GM10266 (cell line): Measurements from ENCODE around the gene SLC4A5.
"Not testable (repeated sequence)": the region's sequence is repeated elsewhere in the genome, so short reads cannot be mapped to it uniquely, and the experiment has no call there.

Experiments used
- DNase-seq: peaks from one replicate; pipeline ENCODE4 v3.0.0; 2012; ENCODE audit errors: extremely low spot score
- CTCF ChIP-seq: IDR thresholded peaks from 2 replicates; pipeline ENCODE4 v1.5.1; 2012; ENCODE audit warnings: mild to moderate bottlenecking, low read depth; ENCODE audit not compliant: control insufficient read depth, insufficient read depth; ENCODE audit errors: missing control alignments

The SLC4A5 gene

GRCh38 chr2:74222300-74222650, 120.9 kb downstream of the SLC4A5 start:
- DNase-seq = no peak
- no peak for TF ChIP-seq CTCF

- DNase-seq = no peak
- TF ChIP-seq CTCF = no peak
Measured at GRCh38 chr2:74221604-74222299, 121.5 kb downstream of the SLC4A5 start.

- TF ChIP-seq CTCF = no peak
- no peak for DNase-seq
Measured at GRCh38 chr2:74221091-74221490, 122.1 kb downstream of the SLC4A5 start.

GRCh38 chr2:74219846-74220486, 123.2 kb downstream of the SLC4A5 start:
- DNase-seq = no peak
- no peak for TF ChIP-seq CTCF

GRCh38 chr2:74216642-74217041, 126.6 kb downstream of the SLC4A5 start:
- DNase-seq = no peak
- no peak for TF ChIP-seq CTCF

- DNase-seq = not testable (repeated sequence)
Measured at GRCh38 chr2:74215771-74216170, 127.4 kb downstream of the SLC4A5 start.

- no peak for DNase-seq
- TF ChIP-seq CTCF = no peak
Measured at GRCh38 chr2:74212702-74213410, 130.4 kb downstream of the SLC4A5 start.
